ENCODE data around the gene MVB12A. TPM values are rescaled to one million over a fixed set of nuclear protein-coding genes. Genes with fewer than 3 reads are reported as not detected.

MVB12A gene
- total and polyA plus RNA-seq, 2 of the 8 experiments (the other 6 are each of a cell fraction or from before 2014, with no cell fraction given) = 37.9 to 76.6 TPM

DNA sequence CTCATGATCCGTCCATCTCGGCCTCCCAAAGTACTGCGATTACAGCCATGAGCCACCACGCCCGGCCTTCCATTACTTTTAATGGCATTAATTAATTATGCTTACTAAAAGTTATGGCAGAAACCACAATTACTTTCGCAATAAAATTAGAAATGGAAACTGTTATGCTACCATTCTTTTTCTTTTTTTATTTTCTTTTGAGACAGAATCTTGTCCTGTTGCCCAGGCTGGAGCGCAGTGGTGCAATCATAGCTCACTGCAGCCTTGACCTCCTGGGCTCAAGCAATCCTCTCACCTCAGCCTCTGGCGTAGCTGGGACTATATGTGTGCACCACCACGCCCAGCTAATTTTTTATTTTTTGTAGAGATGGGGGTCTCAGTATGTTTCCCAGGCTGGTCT, 9.9 kb upstream of the MVB12A start (continued):
- no peak for TF ChIP-seq SP4 (IDR thresholded peaks at IDR 0.05; ENCODE audit: low read length)
- TF ChIP-seq GTF2F1 (IDR thresholded peaks at IDR 0.05; ENCODE audit: borderline replicate concordance, low read depth, low read length) = no peak
- no peak for TF ChIP-seq BCL11A (IDR thresholded peaks at IDR 0.05; ENCODE audit: low read depth in 2 of 2, low read length in 2 of 2)
- no peak for TF ChIP-seq TCF12 (IDR thresholded peaks at IDR 0.05; ENCODE audit: low read depth, low read length)
- TF ChIP-seq FOSL1 (IDR thresholded peaks at IDR 0.05; ENCODE audit: insufficient read depth, low read depth, low read length) = no peak
- no peak for TF ChIP-seq TAF1 (IDR thresholded peaks at IDR 0.05; ENCODE audit: low read depth, low read length)
